ENCODE measurements around the gene MEX3A. TPM values are rescaled to one million over a fixed set of nuclear protein-coding genes. Genes with fewer than 3 reads are reported as not detected.

Gene MEX3A
- total and polyA plus RNA-seq, 9 donors = 3.5 to 12.4 (median 9.1) TPM

DNA sequence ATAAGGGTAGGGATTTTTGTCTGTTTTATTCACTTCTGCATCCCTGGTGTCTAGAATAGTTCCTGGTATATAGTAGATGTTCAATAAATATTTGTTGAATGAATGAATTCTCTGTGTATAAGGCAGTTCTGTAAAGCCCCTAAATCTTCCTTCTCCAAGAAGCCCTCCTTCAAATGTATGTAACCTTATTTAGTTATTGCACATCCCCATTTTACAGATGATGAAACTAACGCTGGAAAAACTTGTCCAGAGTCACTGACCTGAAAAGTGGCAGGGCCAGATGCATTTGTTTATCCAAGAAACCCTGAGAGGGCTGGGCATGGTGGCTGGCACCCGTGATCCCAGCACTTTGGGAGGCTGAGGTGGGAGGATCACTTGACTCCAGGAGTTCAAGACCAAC, 28.0 kb upstream of the MEX3A start:
- H3K27me3 ChIP-seq = no peaks in the 10 kb centered on the region
- peaks cover 16% of the 10 kb centered on the region for H3K4me1 ChIP-seq (ENCODE audit: insufficient read depth)
- WGBS, 3 donors = 76 to 94% (median 94%) methylated on average over 2 of the region's 2 CpGs
- H3K27ac ChIP-seq = peak overlapping the region in 1 of 2 donors; percentile 26
- H3K9me3 ChIP-seq = no peaks in the 10 kb centered on the region
- TF ChIP-seq EP300 (IDR thresholded peaks at IDR 0.05) (no peak), CTCF (IDR thresholded peaks at IDR 0.05) (no peak), POLR2A (IDR thresholded peaks at IDR 0.05) (no peak)
- DNase-seq = no peak
- no peaks in the 10 kb centered on the region for H3K36me3 ChIP-seq
- intact Hi-C loops (cut with DNase I) = no loop called here
- H3K4me3 ChIP-seq = no peak overlapping the region

- Histone ChIP-seq H3K27me3 (no peaks in the 10 kb centered on the region), H3K9me3 (no peaks in the 10 kb centered on the region), H3K4me3 (no peak overlapping the region), H3K36me3 (no peaks in the 10 kb centered on the region), H3K4me1 (ENCODE audit: insufficient read depth) (peaks cover 25% of the 10 kb centered on the region), H3K27ac (peak overlapping the region in 1 of 2 donors; percentile 44)
- TF ChIP-seq EP300 (IDR thresholded peaks at IDR 0.05) (no peak), CTCF (IDR thresholded peaks at IDR 0.05) (no peak), POLR2A (IDR thresholded peaks at IDR 0.05) (no peak)
- WGBS, 3 donors = 75 to 78% (median 75%) methylated on average over 6 of the region's 6 CpGs
- no peak for DNase-seq
- intact Hi-C loops (cut with DNase I) = no loop called here
Measured at GRCh38 chr1:156108664-156109241, 26.5 kb upstream of the MEX3A start.

- DNase-seq = no peak
- Histone ChIP-seq H3K4me3 (no peak overlapping the region), H3K27me3 (no peaks in the 10 kb centered on the region), H3K4me1 (ENCODE audit: insufficient read depth) (peaks cover 31% of the 10 kb centered on the region), H3K9me3 (no peaks in the 10 kb centered on the region), H3K27ac (peak overlapping the region; percentile 90 to 96), H3K36me3 (no peaks in the 10 kb centered on the region)
- intact Hi-C loops (cut with DNase I) = no loop called here
- 80 to 86% (median 81%) methylated on average over 3 of the region's 3 CpGs for WGBS, 3 donors
- TF ChIP-seq POLR2A (IDR thresholded peaks at IDR 0.05) = no peak
- TF ChIP-seq EP300 (IDR thresholded peaks at IDR 0.05) = no peak
- no peak for TF ChIP-seq CTCF (IDR thresholded peaks at IDR 0.05)
Measured at GRCh38 chr1:156108057-156108456, 25.8 kb upstream of the MEX3A start.

- DNase-seq = peak in 2 of 5 donors; percentile 49 to 52
- intact Hi-C loops (cut with DNase I) = no loop called here
Measured at GRCh38 chr1:156106624-156107488, 24.6 kb upstream of the MEX3A start.

More at GRCh38 chr1:156106624-156107488, 24.6 kb upstream of the MEX3A start:
- TF ChIP-seq POLR2A (IDR thresholded peaks at IDR 0.05) (no peak), CTCF (IDR thresholded peaks at IDR 0.05) (no peak), EP300 (IDR thresholded peaks at IDR 0.05) (no peak)
- no peaks in the 10 kb centered on the region for H3K36me3 ChIP-seq
- H3K27me3 ChIP-seq = no peaks in the 10 kb centered on the region
- H3K27ac ChIP-seq = peak overlapping the region; percentile 90 to 96
- no peak overlapping the region for H3K4me3 ChIP-seq
- H3K9me3 ChIP-seq = no peaks in the 10 kb centered on the region
- 32 to 41% (median 38%) methylated on average over 11 to 14 of the region's 14 CpGs for WGBS, 3 donors
- H3K4me1 ChIP-seq (ENCODE audit: insufficient read depth) = peaks cover 41% of the 10 kb centered on the region

Data from ovary (tissue), 9 donors.